OCI-LY3 (cell line): ENCODE results near the gene PDX1.

Source experiments
- H2AFZ ChIP-seq: fragments of 200-600, 300-600 bp; shearing (Covaris generic); 2 replicates; pipeline ENCODE4 v1.6.0; 2014; ENCODE audit warnings: antibody characterized with exemption, low read depth, low read length
- H3K27ac ChIP-seq: fragments of 200-600, 300-600 bp; sonication (generic); 2 replicates; pipeline ENCODE4 v1.5.1; 2014; ENCODE audit warnings: mild to moderate bottlenecking, low read length, moderate library complexity, mixed read lengths
- H3K27me3 ChIP-seq: fragments of 200-600, 300-600 bp; sonication (generic); 2 replicates; pipeline ENCODE4 v1.6.1; 2014; ENCODE audit warnings: low read depth, low read length, mixed read lengths
- H3K36me3 ChIP-seq: fragments of 200-600, 300-600 bp; sonication (generic); replicated peaks from 2 replicates; pipeline ENCODE3; 2014; ENCODE audit warnings: low read depth, low read length, mixed read lengths
- H3K4me1 ChIP-seq: fragments of 300-600, 200-600 bp; sonication (generic); 2 replicates; pipeline ENCODE4 v1.6.1; 2014; ENCODE audit warnings: low read length, mixed read lengths
- H3K4me2 ChIP-seq: fragments of 200-600, 300-600 bp; sonication (generic); 2 replicates; pipeline ENCODE4 v1.6.1; 2014; ENCODE audit warnings: low read length, mixed read lengths
- H3K4me3 ChIP-seq: fragments of 300-600, 200-600 bp; sonication (generic); 2 replicates; pipeline ENCODE4 v1.5.1; 2014; ENCODE audit warnings: antibody characterized with exemption, mild to moderate bottlenecking, low read length, moderate library complexity
- H3K79me2 ChIP-seq: fragments of 300-600, 200-600 bp; shearing (Covaris generic); 2 replicates; pipeline ENCODE4 v1.6.1; 2014; ENCODE audit warnings: mild to moderate bottlenecking, low read length, mixed read lengths
- H3K9ac ChIP-seq: fragments of 300-600, 200-600 bp; shearing (Covaris generic); 2 replicates; pipeline ENCODE4 v1.6.0; 2014; ENCODE audit warnings: mild to moderate bottlenecking, low read length, moderate library complexity
- H3K9me3 ChIP-seq: fragments of 200-600, 300-600 bp; shearing (Covaris generic); 2 replicates; pipeline ENCODE4 v1.6.1; 2014; ENCODE audit warnings: low read length, mixed read lengths; ENCODE audit not compliant: insufficient read depth
- H4K20me1 ChIP-seq: fragments of 200-600, 300-600 bp; sonication (generic); 2 replicates; pipeline ENCODE4 v1.6.1; 2016; ENCODE audit warnings: low read length, mixed read lengths; ENCODE audit not compliant: insufficient read depth
- EZH2phosphoT487 ChIP-seq: fragments of 200-600 bp; shearing (Covaris generic); IDR thresholded peaks from 2 replicates; pipeline ENCODE4 v1.6.1; 2018; ENCODE audit warnings: antibody characterized with exemption, mixed run types, low read depth
- TF ChIP-seq, protein P1 (sequence below): fragments of 200-600, 300-600 bp; sonication (generic); IDR thresholded peaks from 2 replicates; pipeline ENCODE4 v1.5.1; 2014; ENCODE audit warnings: antibody characterized with exemption, low read length, low read depth

PDX1 gene

DNA sequence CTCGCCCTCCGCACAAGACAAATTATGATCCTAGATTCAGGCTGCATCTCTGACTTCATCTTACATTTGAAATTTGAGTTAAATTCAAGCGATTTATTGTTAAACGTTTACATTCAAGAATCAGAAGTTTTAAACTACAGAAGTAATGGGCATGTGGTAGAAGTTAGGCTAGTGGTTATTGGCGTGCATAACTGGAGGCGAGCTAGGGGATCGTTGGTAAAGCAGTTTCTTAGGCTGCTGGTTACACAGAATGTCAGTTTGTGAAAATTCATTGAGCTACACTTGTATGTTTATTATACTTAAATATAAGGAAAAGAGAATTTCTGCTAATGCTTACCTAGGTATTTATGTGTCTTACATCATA, 50.0 kb downstream of the PDX1 start:
- no peak overlapping the region for H3K9ac ChIP-seq

DNA sequence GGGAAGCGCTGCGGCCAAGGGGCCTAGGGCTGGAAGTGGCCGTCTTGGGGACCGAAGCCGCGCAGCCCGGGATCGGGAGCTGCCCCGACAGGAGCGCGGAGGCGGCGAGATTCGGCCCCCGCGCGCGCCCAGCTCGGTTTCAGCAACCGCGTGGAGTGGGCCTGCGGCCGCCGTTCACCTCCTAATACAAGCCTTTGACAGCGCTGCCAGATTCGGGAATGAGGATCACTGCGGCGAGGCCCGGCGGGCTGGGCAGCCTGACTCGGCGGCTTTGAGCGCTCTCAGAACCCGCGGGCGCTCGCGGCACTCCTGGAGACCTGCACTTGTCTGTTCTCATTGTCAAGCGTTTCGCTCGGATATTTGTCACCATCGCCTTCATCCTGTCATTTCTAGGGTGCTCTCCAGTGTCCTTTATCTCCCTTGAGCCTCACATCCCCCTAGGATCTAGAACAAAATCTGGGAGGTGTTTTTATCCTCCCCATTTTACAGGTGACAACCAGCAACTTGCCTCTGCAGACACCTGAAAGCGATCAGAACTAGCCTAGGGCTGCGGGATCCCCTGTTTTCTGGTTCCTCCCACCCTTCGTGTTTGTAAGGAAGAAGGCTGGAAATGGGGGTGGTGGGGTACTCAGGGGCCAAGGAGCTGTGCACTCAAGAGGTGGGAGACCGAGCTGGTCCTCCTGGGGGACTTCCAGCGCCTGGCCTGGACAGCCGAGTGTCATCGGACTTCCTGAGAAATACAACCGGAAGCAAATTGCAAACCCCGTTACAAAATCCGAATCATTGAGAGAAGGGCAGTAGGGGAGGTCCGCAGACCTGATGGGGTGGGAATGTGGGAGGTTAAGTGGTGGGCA, 50.8 kb downstream of the PDX1 start:
- H3K4me2 ChIP-seq: no peak overlapping the region

More for the DNA sequence above, 50.0 kb downstream of the PDX1 start:
- Histone ChIP-seq H3K27me3 (no peaks in the 10 kb centered on the region), H3K9me3 (no peaks in the 10 kb centered on the region), H3K4me2 (no peak overlapping the region), H4K20me1 (no peaks in the 10 kb centered on the region), H3K27ac (no peak overlapping the region), H3K36me3 (no peaks in the 10 kb centered on the region), H3K79me2 (no peaks in the 10 kb centered on the region), H3K4me3 (no peak overlapping the region), H2AFZ (no peak overlapping the region), H3K4me1 (no peaks in the 10 kb centered on the region)
- TF ChIP-seq, protein P1, sequence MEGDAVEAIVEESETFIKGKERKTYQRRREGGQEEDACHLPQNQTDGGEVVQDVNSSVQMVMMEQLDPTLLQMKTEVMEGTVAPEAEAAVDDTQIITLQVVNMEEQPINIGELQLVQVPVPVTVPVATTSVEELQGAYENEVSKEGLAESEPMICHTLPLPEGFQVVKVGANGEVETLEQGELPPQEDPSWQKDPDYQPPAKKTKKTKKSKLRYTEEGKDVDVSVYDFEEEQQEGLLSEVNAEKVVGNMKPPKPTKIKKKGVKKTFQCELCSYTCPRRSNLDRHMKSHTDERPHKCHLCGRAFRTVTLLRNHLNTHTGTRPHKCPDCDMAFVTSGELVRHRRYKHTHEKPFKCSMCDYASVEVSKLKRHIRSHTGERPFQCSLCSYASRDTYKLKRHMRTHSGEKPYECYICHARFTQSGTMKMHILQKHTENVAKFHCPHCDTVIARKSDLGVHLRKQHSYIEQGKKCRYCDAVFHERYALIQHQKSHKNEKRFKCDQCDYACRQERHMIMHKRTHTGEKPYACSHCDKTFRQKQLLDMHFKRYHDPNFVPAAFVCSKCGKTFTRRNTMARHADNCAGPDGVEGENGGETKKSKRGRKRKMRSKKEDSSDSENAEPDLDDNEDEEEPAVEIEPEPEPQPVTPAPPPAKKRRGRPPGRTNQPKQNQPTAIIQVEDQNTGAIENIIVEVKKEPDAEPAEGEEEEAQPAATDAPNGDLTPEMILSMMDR: no peak
- no peak for TF ChIP-seq EZH2phosphoT487

DNA sequence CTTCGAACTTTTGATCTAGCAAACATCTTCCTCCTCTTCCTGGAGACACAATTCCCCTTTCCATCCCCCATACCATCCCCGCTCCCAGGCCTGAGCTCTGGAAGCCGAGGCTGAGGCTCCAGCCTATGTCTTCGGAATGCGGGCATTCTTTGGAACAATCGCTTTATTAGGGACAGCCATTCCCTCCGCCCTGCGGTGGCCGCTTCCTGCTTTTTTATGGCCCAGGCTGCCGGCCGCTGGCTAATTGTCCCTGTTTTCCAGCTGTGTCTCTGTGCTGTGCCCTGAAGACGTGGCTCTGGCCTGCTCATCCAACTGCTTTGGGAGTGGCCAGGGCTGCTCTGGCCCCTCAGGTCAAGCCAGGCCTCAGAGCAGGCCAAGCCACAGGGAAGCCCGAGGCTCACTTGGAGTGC, 51.4 kb downstream of the PDX1 start:
- no peaks in the 10 kb centered on the region for H3K27me3 ChIP-seq

More for the DNA sequence above, 50.8 kb downstream of the PDX1 start:
- no peak overlapping the region for H3K4me3 ChIP-seq
- H3K27me3 ChIP-seq: no peaks in the 10 kb centered on the region
- no peaks in the 10 kb centered on the region for H3K79me2 ChIP-seq
- H3K4me1 ChIP-seq: no peaks in the 10 kb centered on the region
- no peak overlapping the region for H3K27ac ChIP-seq
- H3K36me3 ChIP-seq: no peaks in the 10 kb centered on the region
- no peak for TF ChIP-seq EZH2phosphoT487
- TF ChIP-seq, protein P1: no peak
- H3K9me3 ChIP-seq: no peaks in the 10 kb centered on the region
- H4K20me1 ChIP-seq: no peaks in the 10 kb centered on the region
- no peak overlapping the region for H2AFZ ChIP-seq
- H3K9ac ChIP-seq: no peak overlapping the region

More for the DNA sequence above, 51.4 kb downstream of the PDX1 start:
- TF ChIP-seq EZH2phosphoT487: no peak
- TF ChIP-seq, protein P1: no peak
- H3K4me2 ChIP-seq: no peak overlapping the region
- no peak overlapping the region for H3K4me3 ChIP-seq
- H3K36me3 ChIP-seq: no peaks in the 10 kb centered on the region
- no peaks in the 10 kb centered on the region for H4K20me1 ChIP-seq
- no peak overlapping the region for H3K27ac ChIP-seq
- H2AFZ ChIP-seq: no peak overlapping the region
- H3K9me3 ChIP-seq: no peaks in the 10 kb centered on the region
- H3K4me1 ChIP-seq: no peaks in the 10 kb centered on the region
- H3K79me2 ChIP-seq: no peaks in the 10 kb centered on the region
- no peak overlapping the region for H3K9ac ChIP-seq
